A549 (cell line): ENCODE measurements around the gene KCNJ10. TPM values are rescaled to one million over a fixed set of nuclear protein-coding genes. Genes with fewer than 3 reads are reported as not detected.

Experiments
- ATAC-seq, 2 experiments: fragments of 200-7000 bp in 1 of 2; fragments of >200 bp in 1 of 2; cut with Nextera tagmentation in 1 of 2; cut with Tn5 transposase in 1 of 2; 3 replicates each; pipeline versions ENCODE4 v1.8.0 to v1.9.1; 2018 to 2020; ENCODE audit warnings: mild to moderate bottlenecking in 1 of 2, moderate library complexity in 1 of 2
- CTCF ChIA-PET: fragments of 300-600 bp; sonication (Branson Sonifier 250); formaldehyde crosslinking; extraction: SDS; loops from one replicate; lab custom pipeline; 2021; ENCODE audit warnings: antibody characterized with exemption, inconsistent platforms; lab: Yijun Ruan, JAX
- POLR2A ChIA-PET: fragments of 350-600 bp; formaldehyde crosslinking; extraction: SDS; loops from one replicate; lab custom pipeline; 2021; ENCODE audit warnings: antibody characterized with exemption, inconsistent platforms; lab: Yijun Ruan, JAX
- DNase-seq, 2 experiments: peaks; one replicate each; pipeline versions ENCODE4 v3.0.0 to v3.0.0-alpha.2; 2011 to 2016; ENCODE audit warnings: low read depth in 1 of 2, low spot score in 1 of 2
- FAIRE-seq: peaks from 2 replicates; lab custom pipeline; 2011; peaks lifted over from hg19 to GRCh38; lab: Jason Lieb, UNC
- H3K27ac ChIP-seq, 2 experiments: fragments of >200 bp; sonication (Bioruptor Twin); formaldehyde crosslinking; 3 replicates each; pipeline ENCODE4 v1.5.1; 2016 to 2017
- H3K4me1 ChIP-seq: fragments of >200 bp; sonication (Bioruptor Twin); formaldehyde crosslinking; 3 replicates; pipeline ENCODE4 v1.6.1; 2016
- H3K4me2 ChIP-seq: fragments of >200 bp; sonication (Bioruptor Twin); formaldehyde crosslinking; 3 replicates; pipeline ENCODE4 v1.6.1; 2016
- H3K4me3 ChIP-seq: fragments of >200 bp; sonication (Bioruptor Twin); formaldehyde crosslinking; 3 replicates; pipeline ENCODE4 v1.5.1; 2016
- H3K9me3 ChIP-seq: fragments of >200 bp; sonication (Bioruptor Twin); formaldehyde crosslinking; 3 replicates; pipeline ENCODE4 v1.6.1; 2016
- CBX8 ChIP-seq: fragments of 200-600 bp; sonication (generic); IDR thresholded peaks from 2 replicates; pipeline ENCODE4 v1.6.1; 2016
- CEBPB ChIP-seq, 2 experiments: fragments of >200 bp in 1 of 2; sonication (Bioruptor Twin) in 1 of 2; formaldehyde crosslinking in 1 of 2; IDR thresholded peaks; 2 replicates each; pipeline ENCODE4 v1.6.1; 2012 to 2016
- CHD2 ChIP-seq: fragments of 150-350 bp; IDR thresholded peaks from 2 replicates; pipeline ENCODE4 v1.6.1; 2014; ENCODE audit warnings: low read length; ENCODE audit not compliant: partially characterized antibody
- E2F6 ChIP-seq: IDR thresholded peaks from 2 replicates; pipeline ENCODE4 v1.6.1; 2012; ENCODE audit warnings: low read depth, borderline replicate concordance
- EHF ChIP-seq: fragments of 250-450 bp; sonication (Bioruptor Pico); IDR thresholded peaks from 2 replicates; pipeline ENCODE4 v1.5.0; 2020; ENCODE audit warnings: mild to moderate bottlenecking
- EHMT2 ChIP-seq: fragments of 200-600 bp; sonication (generic); IDR thresholded peaks from 2 replicates; pipeline ENCODE4 v1.6.1; 2016; ENCODE audit warnings: antibody characterized with exemption, low read depth, mild to moderate bottlenecking, moderate library complexity
- GATA3 ChIP-seq: IDR thresholded peaks from 2 replicates; pipeline ENCODE4 v1.6.1; 2012; ENCODE audit warnings: borderline replicate concordance
- HES2 ChIP-seq: fragments of >200 bp; sonication (Bioruptor Twin); formaldehyde crosslinking; IDR thresholded peaks from 2 replicates; pipeline ENCODE4 v1.6.1; 2016
- HEYL ChIP-seq: fragments of 250-450 bp; sonication (Bioruptor Pico); IDR thresholded peaks from 2 replicates; pipeline ENCODE4 v1.8.0; 2021; ENCODE audit warnings: mild to moderate bottlenecking, moderate library complexity
- HMGXB4 ChIP-seq: fragments of 250-450 bp; sonication (Bioruptor Pico); IDR thresholded peaks from 2 replicates; pipeline ENCODE4 v1.5.0; 2021; ENCODE audit warnings: mild to moderate bottlenecking, moderate library complexity, borderline replicate concordance
- HOXB5 ChIP-seq: fragments of 250-450 bp; sonication (Bioruptor Pico); IDR thresholded peaks from 2 replicates; pipeline ENCODE4 v1.5.0; 2020; ENCODE audit warnings: mild to moderate bottlenecking, moderate library complexity
- MYC ChIP-seq: IDR thresholded peaks from 2 replicates; pipeline ENCODE4 v1.6.1; 2012; ENCODE audit warnings: mild to moderate bottlenecking, inconsistent platforms, low read length, improper control_type of control experiment, borderline replicate concordance
- POLR2A ChIP-seq: IDR thresholded peaks from 2 replicates; pipeline ENCODE4 v1.6.1; 2012; ENCODE audit warnings: mild to moderate bottlenecking, low read length
- POLR2AphosphoS2 ChIP-seq: conservative IDR thresholded peaks from 2 replicates; pipeline ENCODE4 v1.6.1; 2012; ENCODE audit warnings: low read length, improper control_type of control experiment, inconsistent platforms
- RAD21 ChIP-seq, 2 experiments: fragments of >200 bp in 1 of 2; sonication (Bioruptor Twin) in 1 of 2; formaldehyde crosslinking in 1 of 2; IDR thresholded peaks in 1 of 2; conservative IDR thresholded peaks in 1 of 2; 2 replicates in 1 of 2; 3 replicates in 1 of 2; pipeline ENCODE4 v1.6.1; 2012 to 2018; ENCODE audit warnings: inconsistent platforms in 1 of 2
- RCOR1 ChIP-seq: fragments of 150-350 bp; IDR thresholded peaks from 2 replicates; pipeline ENCODE4 v1.6.1; 2014; ENCODE audit warnings: antibody characterized with exemption, low read length, low read depth
- REST ChIP-seq: fragments of 200-600 bp; sonication (generic); IDR thresholded peaks from 2 replicates; pipeline ENCODE4 v1.6.1; 2016; ENCODE audit warnings: antibody characterized with exemption, mild to moderate bottlenecking, moderate library complexity
- RNF2 ChIP-seq: fragments of 200-600 bp; sonication (generic); IDR thresholded peaks from 2 replicates; pipeline ENCODE4 v1.6.1; 2016; ENCODE audit warnings: low read depth, mild to moderate bottlenecking, antibody characterized with exemption, moderate library complexity, borderline replicate concordance
- SMC3 ChIP-seq: fragments of >200 bp; sonication (Bioruptor Twin); formaldehyde crosslinking; IDR thresholded peaks from 3 replicates; pipeline ENCODE4 v1.6.1; 2018; ENCODE audit warnings: inconsistent platforms
- TFCP2L1 ChIP-seq: fragments of 250-450 bp; sonication (Bioruptor Pico); IDR thresholded peaks from 2 replicates; pipeline ENCODE4 v1.5.0; 2021; ENCODE audit warnings: mild to moderate bottlenecking
- USF2 ChIP-seq: fragments of 450-650 bp; IDR thresholded peaks from 2 replicates; pipeline ENCODE4 v1.6.1; 2014; ENCODE audit warnings: antibody characterized with exemption
- ZC3H11A ChIP-seq: fragments of 450-650 bp; IDR thresholded peaks from 2 replicates; pipeline ENCODE4 v1.6.1; 2014; ENCODE audit warnings: antibody characterized with exemption, mild to moderate bottlenecking
- WGBS: methylation state at CpG from one replicate; pipeline ENCODE4 v1.1.6; 2017; ENCODE audit errors: missing lambda C conversion rate; 5-methylcytosine and 5-hydroxymethylcytosine counted together
- polyA plus RNA-seq, 4 experiments: library from polyadenylated mRNA; depleted of rRNA in 3 of 4; stranded (reverse); fragments of >200 nt; fragmentation: RNase III in 1 of 4; extraction: RNeasy Plus Mini Kit Qiagen cat#74134 plus additional on column Dnase treatment in 1 of 4; gene quantifications; 2 replicates in 3 of 4; 3 replicates in 1 of 4; pipeline ENCODE4 v1.2.3, GENCODE V29; 2011 to 2017
- TF ChIP-seq, protein P1 (sequence below): fragments of 250-450 bp; sonication (Bioruptor Pico); IDR thresholded peaks from 2 replicates; pipeline ENCODE4 v1.5.0; 2020; ENCODE audit warnings: low read depth, mild to moderate bottlenecking, moderate library complexity

KCNJ10 gene
- polyA plus RNA-seq, 2 of the 4 experiments (the other 2 are of a cell fraction): 0.05 TPM; not detected in 1

DNA sequence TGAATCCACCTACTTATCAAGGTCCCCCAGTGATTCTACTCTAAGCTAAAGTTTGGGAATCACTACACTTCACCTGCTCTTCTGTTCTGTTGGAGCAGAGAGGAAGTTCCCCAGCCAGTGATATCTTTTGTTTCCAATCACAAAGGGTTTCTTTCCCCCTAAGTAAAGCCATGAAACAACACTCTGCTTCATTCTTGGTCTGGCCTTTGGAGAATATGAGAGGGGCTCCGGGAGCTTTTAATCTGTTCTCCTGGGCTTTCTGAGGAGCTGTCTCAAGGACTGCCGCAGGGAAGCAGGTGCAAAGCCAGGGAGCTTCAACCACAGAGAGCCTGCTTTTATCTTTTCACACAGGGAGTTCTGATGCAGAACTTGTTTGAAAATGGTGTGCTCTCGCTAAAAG is 105.8 kb downstream of the KCNJ10 start:
- Histone ChIP-seq H3K4me1 (no peaks in the 10 kb centered on the region), H3K9me3 (peaks cover 3% of the 10 kb centered on the region; the same call in 1 of the 3 replicates), H3K27ac (no peak overlapping the region), H3K4me3 (no peak overlapping the region), H3K4me2 (no peak overlapping the region)
- no peak for TF ChIP-seq TFCP2L1 (CRISPR knock-in tag)
- ATAC-seq (no peak), FAIRE-seq (no peak), DNase-seq (no peak)
- 55% methylated on average over 3 of the region's 3 CpGs for WGBS
- ChIA-PET POLR2A (no interaction called here), CTCF (interaction anchor here (0.8 to 2.8 kb wide), 3 partner anchors 28 to 73 kb away, joined by 3 to 24 read pairs (median 3); no protein-coding TSS in a partner anchor)

DNA sequence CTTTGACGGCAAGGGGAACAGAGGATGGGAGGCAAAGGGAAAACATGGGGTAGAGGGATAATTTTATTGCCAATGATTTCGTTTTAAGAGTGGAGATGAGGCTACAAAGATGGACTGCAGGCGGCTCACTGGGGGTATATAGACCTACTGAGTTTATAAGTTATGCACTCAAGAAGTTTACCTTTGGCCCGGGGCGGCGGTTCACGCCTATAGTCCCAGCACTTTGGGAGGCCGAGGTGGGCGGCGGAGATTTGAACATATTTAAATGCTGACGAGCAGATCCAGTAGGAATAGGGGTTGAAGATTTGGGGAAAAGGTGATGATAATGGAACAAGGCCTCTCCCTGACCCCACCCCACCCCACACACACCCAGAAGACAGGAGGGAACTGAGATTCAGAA is 107.8 kb downstream of the KCNJ10 start:
- Histone ChIP-seq H3K9me3 (no peaks in the 10 kb centered on the region), H3K4me1 (no peaks in the 10 kb centered on the region), H3K4me3 (no peak overlapping the region), H3K4me2 (no peak overlapping the region; the same call in 2 of the 3 replicates), H3K27ac (no peak overlapping the region)
- FAIRE-seq (no peak), ATAC-seq (no peak), DNase-seq (no peak)
- no peak for TF ChIP-seq ZC3H11A
- no peak for TF ChIP-seq HEYL
- no peak for TF ChIP-seq POLR2AphosphoS2
- TF ChIP-seq RCOR1: no peak
- TF ChIP-seq EHF: no peak
- TF ChIP-seq GATA3: no peak
- TF ChIP-seq MYC: no peak
- TF ChIP-seq CBX8: no peak
- TF ChIP-seq TFCP2L1 (CRISPR knock-in tag): no peak
- no peak for TF ChIP-seq HMGXB4 (CRISPR knock-in tag)
- no peak for TF ChIP-seq HES2
- no peak for TF ChIP-seq CEBPB (IDR thresholded peaks at IDR 0.05)
- TF ChIP-seq USF2: no peak
- TF ChIP-seq EHMT2: no peak
- 73% methylated on average over 11 of the region's 11 CpGs for WGBS
- CTCF ChIA-PET: interaction anchor here (0.6 to 2.8 kb wide), 2 partner anchors 12 to 45 kb away, joined by 3 to 24 read pairs; no protein-coding TSS in a partner anchor
- POLR2A ChIA-PET: no interaction called here

GRCh38 chr1:159961636-159962035 is 108.3 kb downstream of the KCNJ10 start:
- H3K4me2 ChIP-seq: peak overlapping the region; percentile 9; the same call in 1 of the 3 replicates
- TF ChIP-seq SMC3 (no peak), POLR2A (no peak), RAD21 (conservative IDR thresholded peaks at IDR 0.05 in 1 of 2, IDR thresholded peaks at IDR 0.05 in 1 of 2) (no peak), HEYL (no peak), USF2 (no peak), MYC (no peak), E2F6 (no peak), REST (no peak), CHD2 (no peak), CEBPB (IDR thresholded peaks at IDR 0.05) (no peak), HOXB5 (no peak), RNF2 (no peak)
- TF ChIP-seq, protein P1, sequence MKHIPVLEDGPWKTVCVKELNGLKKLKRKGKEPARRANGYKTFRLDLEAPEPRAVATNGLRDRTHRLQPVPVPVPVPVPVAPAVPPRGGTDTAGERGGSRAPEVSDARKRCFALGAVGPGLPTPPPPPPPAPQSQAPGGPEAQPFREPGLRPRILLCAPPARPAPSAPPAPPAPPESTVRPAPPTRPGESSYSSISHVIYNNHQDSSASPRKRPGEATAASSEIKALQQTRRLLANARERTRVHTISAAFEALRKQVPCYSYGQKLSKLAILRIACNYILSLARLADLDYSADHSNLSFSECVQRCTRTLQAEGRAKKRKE (CRISPR knock-in tag): no peak

More at GRCh38 chr1:159961636-159962035, 108.3 kb downstream of the KCNJ10 start:
- DNase-seq (no peak), FAIRE-seq (no peak), ATAC-seq (no peak)
- H3K9me3 ChIP-seq: no peaks in the 10 kb centered on the region
- H3K4me3 ChIP-seq: no peak overlapping the region
- ChIA-PET POLR2A (no interaction called here), CTCF (interaction anchor here (0.6 kb wide), 1 partner anchor 12 kb away, joined by 3 read pairs; no protein-coding TSS in a partner anchor)
- 0 out of 6 replicates have a peak overlapping the region, but pooled peaks of 1 of the 2 experiments have one; percentile 21 for H3K27ac ChIP-seq
- H3K4me1 ChIP-seq: no peaks in the 10 kb centered on the region
- 71% methylated on average over 14 of the region's 15 CpGs for WGBS
